Activated CD8-positive, alpha-beta memory T cell treated with anti-CD3 and anti-CD28 coated beads for 4 hours (primary cell): ENCODE data around the gene VPS13C.

Source experiments
- DNase-seq, 2 donors: peaks; one replicate each; pipeline ENCODE4 v3.0.0-alpha.2; 2020; ENCODE audit warnings: low read depth in 2 of 2

VPS13C gene

DNA sequence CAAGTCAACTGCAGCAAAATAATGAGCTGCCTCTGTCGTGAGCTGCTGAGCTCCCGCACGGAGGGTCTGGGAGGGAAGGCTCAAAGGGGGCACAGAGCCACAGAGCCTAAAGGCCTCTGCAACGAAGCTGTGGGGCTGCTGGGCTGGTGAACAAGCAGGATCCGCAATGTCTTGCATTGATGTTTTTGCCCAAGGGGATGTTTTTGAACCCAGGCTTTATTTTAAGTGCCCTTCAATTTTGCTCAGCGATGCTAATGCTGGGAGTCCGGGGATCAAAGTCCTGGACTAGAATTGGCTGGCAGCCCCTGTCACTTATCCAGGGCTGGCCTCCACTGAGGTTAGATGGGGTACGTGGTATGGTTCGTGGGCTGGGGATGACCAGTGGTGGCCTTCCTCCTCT, 240.0 kb downstream of the VPS13C start:
- DNase-seq: no peak

DNA sequence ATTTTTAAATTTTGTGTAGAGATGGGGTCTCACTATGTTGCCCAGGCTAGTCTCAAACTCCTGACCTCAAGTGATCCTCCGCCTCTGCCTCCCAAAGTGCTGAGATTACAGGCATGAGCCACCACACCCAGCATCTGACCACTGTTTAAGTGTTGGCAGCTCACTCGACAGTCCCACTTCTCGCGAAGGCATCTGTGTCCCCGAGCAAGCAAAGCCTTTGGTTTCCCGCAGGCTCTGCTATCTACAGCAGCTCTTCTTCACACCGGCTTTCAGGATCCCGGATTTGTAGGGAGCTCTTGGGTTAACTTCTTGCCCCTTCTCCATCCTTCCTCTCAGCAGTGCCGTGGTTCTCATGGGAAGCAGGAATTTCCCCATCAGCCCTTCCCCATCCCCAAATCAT, 240.9 kb downstream of the VPS13C start:
- no peak for DNase-seq

DNA sequence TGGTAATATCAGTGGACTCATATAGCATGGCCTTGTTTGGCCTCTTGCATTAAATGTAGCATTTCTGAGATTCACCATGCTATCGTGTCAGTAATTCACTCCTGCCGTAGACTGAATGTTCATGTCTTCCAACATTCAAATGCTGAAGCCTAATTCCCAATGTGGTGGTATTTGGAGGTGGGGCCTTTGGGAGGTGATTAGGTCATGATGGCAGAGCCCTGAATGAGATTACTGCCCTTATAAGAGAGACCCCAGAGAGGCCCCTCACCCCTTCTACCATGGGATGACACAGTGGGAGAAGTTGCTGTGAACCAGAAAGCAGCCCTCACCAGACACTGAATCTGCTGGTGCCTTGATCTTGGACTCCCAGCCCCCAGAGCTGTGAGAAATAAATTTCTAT, 241.4 kb downstream of the VPS13C start:
- no peak for DNase-seq

DNA sequence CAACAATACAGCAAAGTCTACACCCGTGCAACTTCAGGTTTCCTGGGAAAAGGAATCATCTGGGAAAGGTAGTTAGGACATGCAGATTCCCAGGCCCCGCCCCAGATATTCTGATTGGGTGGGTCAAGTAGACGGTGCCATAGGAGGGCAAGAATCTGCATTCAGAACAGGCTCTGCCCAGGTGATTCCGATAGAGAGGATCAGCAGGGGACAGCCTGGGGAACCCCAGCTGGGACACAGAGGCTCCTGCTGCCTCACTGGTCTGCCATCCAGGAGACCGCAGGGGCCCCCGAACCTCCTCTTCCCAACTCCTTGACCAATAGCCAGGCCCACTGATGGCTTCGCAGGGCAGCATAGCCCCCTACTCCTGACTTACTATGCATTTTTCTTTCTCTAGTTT, 243.4 kb downstream of the VPS13C start:
- DNase-seq: no peak

DNA sequence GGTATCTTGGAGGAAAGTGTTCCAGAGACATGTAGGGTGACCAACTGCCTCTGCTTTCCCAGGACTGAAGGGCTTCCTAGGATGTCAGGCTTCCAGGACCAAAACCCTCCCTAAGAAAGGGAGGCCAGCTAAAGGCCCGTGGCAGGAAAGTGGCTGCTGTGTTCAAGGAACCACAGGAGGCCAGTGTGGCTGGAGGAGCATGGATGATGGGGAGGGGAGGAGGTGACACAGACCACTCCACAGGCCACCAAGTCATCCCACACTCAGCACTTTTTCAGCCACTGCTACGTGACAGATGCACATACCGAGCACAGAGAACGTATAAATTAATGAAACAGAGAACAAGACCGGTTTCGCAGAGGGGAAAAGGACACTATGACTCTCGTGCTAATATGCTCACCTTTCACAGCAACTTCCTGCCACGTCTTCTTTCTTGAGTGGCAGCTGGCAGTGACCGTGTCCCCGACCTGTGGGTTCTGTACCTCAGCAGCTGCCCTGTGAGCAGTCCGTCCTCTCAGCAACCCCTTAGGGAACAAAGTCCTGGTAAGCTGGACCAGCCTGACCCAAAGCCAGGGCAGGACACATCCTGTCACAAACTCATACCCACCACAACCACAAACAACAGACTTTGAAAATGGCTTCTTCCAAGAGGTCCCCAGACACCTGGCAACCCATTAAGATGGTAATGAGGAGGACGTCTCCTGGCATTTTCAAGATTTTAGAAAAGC, 244.7 kb downstream of the VPS13C start:
- no peak for DNase-seq

DNA sequence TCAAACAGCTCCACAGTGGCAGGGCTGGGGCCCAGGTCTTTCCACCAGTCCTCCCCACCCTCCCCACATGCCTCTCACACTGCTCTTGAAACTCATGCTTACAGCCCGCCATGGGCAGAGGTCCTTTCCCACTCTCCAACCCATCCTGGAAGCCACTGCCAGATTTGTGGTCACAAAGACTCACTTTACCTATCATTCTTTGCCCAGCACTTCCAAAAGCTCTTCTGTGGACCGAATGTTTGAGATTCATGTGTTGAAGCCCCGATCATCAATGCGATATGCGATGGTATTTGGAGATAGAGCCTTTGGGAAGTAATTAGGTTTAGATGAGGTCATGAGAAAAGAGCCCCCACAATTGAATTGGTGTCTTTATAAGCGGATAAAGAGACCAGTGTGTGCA, 247.8 kb downstream of the VPS13C start:
- DNase-seq: no peak

DNA sequence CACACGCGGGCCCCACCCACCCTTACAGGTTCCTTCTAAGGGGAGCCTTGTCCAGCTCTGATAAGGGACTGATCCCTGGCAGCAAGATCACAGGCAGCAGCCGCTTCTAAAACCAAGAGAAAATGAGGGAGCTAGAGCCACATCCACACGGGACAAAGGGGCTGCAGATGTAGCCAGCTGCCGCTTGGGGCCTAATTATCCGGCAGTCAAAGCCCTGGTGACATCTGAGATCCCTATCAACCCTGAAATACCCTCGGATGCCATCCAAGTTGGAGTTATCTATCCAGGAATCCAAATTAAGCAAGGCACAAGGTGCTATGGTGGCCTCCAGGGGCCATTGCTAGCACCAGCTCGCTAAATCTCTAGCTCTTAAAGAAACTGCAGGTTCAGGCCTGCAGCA, 248.3 kb downstream of the VPS13C start:
- no peak for DNase-seq

DNA sequence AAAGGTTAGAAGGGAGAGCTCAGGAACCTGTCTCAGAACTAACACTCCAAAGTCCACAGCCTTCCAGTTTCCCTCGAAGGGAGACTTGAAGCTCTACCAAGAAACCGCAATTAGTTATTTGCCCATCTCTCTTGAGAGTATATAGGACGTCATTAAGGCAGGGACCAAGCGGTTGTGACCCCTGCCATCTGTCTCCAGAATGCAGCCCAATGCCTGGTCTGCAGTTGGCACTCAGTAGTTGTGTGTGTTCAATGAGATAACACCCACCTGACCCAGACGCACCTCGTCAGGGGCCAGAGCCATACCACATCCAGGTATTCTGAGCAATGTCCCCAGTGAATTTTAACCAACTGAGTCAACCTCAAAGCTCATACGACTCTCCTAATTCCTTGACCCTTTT, 251.0 kb downstream of the VPS13C start:
- DNase-seq: no peak

DNA sequence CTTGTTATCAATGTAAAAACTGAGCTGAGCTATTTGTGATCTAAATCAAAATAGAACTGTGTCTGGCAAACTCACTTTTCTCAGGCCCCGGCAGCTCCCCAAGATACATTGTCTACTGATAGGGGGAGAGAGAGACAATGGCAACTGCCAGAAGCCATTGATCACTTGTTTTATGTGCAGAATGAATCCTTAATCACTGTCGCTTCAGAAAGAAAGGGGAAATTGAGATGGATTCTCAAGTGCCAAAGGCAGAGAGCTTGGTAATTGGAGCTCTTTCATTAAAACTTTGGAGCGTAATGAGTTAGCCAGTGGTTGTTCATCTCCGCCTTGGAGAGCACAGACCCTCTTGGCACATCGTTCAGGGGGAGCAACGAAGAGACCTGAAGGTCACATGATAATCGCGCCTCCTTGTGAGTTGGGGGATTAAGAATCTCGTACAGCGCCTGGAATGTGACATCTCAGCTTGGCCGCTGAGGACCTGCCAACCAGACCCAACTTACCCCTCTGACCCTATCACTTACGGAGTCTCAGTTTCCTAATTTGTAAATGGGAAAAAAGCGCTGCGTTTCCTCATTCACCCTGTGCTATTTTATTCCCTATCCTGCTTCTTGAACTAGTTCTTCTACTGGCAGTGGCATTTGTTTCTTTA, 252.8 kb downstream of the VPS13C start:
- no peak for DNase-seq
